ENCODE data around the gene ZHX3.

ZHX3 gene

GRCh38 chr20:41224281-41224680 is 93.2 kb downstream of the ZHX3 start:
- TF ChIP-seq, protein P1, sequence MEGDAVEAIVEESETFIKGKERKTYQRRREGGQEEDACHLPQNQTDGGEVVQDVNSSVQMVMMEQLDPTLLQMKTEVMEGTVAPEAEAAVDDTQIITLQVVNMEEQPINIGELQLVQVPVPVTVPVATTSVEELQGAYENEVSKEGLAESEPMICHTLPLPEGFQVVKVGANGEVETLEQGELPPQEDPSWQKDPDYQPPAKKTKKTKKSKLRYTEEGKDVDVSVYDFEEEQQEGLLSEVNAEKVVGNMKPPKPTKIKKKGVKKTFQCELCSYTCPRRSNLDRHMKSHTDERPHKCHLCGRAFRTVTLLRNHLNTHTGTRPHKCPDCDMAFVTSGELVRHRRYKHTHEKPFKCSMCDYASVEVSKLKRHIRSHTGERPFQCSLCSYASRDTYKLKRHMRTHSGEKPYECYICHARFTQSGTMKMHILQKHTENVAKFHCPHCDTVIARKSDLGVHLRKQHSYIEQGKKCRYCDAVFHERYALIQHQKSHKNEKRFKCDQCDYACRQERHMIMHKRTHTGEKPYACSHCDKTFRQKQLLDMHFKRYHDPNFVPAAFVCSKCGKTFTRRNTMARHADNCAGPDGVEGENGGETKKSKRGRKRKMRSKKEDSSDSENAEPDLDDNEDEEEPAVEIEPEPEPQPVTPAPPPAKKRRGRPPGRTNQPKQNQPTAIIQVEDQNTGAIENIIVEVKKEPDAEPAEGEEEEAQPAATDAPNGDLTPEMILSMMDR (conservative IDR thresholded peaks at IDR 0.05; ENCODE audit: low read depth): no peak
- DNase-seq (ENCODE audit: low spot score): no peak
- H3K27ac ChIP-seq: no peak overlapping the region
- CTCF ChIA-PET: interaction anchor here (0.6 to 2.2 kb wide), 5 partner anchors 8 to 516 kb away, joined by 3 to 10 read pairs (median 6); partner anchors contain the start of gene LPIN3
- POLR2A ChIA-PET (ENCODE audit: low non-redundant PET): no interaction called here

DNA sequence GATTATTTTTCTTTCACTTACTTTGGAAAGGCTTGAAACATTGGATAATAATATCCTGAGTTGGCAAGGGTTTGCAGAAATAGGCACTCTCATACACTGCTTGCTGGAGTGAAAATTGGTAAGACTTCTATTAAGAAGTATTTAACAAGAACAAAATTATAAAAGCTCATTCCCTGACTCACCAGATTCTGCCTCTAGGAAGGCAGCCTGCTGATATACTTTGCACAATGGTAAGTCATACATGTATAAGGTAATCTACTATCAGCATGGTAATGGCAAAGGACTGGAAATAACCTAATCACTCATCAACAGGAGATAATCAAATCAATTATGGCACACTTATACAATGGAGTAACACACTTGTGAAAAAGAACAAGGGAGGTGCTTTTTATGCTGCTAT is 94.4 kb downstream of the ZHX3 start:
- no peak overlapping the region for H3K27ac ChIP-seq
- CTCF ChIA-PET: interaction anchor here (0.6 to 2.2 kb wide), 4 partner anchors 50 to 117 kb away, joined by 3 to 10 read pairs (median 6); partner anchors contain the start of gene LPIN3
- POLR2A ChIA-PET (ENCODE audit: low non-redundant PET): no interaction called here
- DNase-seq (ENCODE audit: low spot score): no peak
- TF ChIP-seq, protein P1 (conservative IDR thresholded peaks at IDR 0.05; ENCODE audit: low read depth): no peak

- no peak for DNase-seq (ENCODE audit: low spot score)
- POLR2A ChIA-PET (ENCODE audit: low non-redundant PET): no interaction called here
- TF ChIP-seq, protein P1 (conservative IDR thresholded peaks at IDR 0.05; ENCODE audit: low read depth): no peak
- CTCF ChIA-PET: interaction anchor here (0.6 to 1.7 kb wide), 3 partner anchors 33 to 117 kb away, joined by 3 to 8 read pairs (median 3); partner anchors contain the start of gene LPIN3
- no peak overlapping the region for H3K27ac ChIP-seq
Measured at GRCh38 chr20:41222703-41223102, 94.8 kb downstream of the ZHX3 start.

- no peak for DNase-seq (ENCODE audit: low spot score)
- ChIA-PET POLR2A (ENCODE audit: low non-redundant PET) (no interaction called here), CTCF (interaction anchor here (0.6 kb wide), 1 partner anchor 33 kb away, joined by 3 read pairs; no protein-coding TSS in a partner anchor)
- TF ChIP-seq, protein P1 (conservative IDR thresholded peaks at IDR 0.05; ENCODE audit: low read depth): no peak
- H3K27ac ChIP-seq: no peak overlapping the region
Measured at GRCh38 chr20:41222296-41222695, 95.2 kb downstream of the ZHX3 start.

- ChIA-PET CTCF (no interaction called here), POLR2A (ENCODE audit: low non-redundant PET) (no interaction called here)
- DNase-seq (ENCODE audit: low spot score): no peak
- TF ChIP-seq, protein P1 (conservative IDR thresholded peaks at IDR 0.05; ENCODE audit: low read depth): no peak
- H3K27ac ChIP-seq: no peak overlapping the region
Measured at GRCh38 chr20:41221614-41222218, 95.8 kb downstream of the ZHX3 start.

DNA sequence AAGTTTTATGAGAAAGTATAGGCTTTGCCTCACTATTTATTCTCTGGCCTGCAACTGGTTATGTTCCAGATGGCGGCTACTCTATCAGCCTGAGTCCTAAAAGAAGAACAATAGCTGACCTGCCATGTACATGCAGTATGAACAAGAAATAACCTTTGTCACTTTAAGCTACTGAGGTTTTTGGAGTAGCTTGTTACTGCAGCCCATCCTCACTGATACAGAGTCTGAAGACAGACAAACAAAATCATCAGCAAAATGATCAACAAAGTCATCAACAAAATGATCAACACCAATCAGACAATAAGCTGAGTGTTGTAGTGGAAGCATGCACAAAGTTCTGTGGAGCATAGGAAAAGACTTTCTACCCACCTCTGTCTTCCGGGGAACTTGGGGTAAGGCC is 97.7 kb downstream of the ZHX3 start:
- CTCF ChIA-PET: interaction anchor here (0.7 to 1.6 kb wide), 5 partner anchors 13 to 557 kb away, joined by 3 to 7 read pairs (median 4); no protein-coding TSS in a partner anchor
- TF ChIP-seq, protein P1 (conservative IDR thresholded peaks at IDR 0.05; ENCODE audit: low read depth): no peak
- no peak for DNase-seq (ENCODE audit: low spot score)
- H3K27ac ChIP-seq: no peak overlapping the region
- POLR2A ChIA-PET (ENCODE audit: low non-redundant PET): no interaction called here
